Measurements from ENCODE around the gene MTUS2. TPM values are rescaled to one million over a fixed set of nuclear protein-coding genes. Genes with fewer than 3 reads are reported as not detected.

MTUS2 gene
- total and polyA plus RNA-seq, 2 experiments from 2014 or later: 0.27 to 0.38 TPM

DNA sequence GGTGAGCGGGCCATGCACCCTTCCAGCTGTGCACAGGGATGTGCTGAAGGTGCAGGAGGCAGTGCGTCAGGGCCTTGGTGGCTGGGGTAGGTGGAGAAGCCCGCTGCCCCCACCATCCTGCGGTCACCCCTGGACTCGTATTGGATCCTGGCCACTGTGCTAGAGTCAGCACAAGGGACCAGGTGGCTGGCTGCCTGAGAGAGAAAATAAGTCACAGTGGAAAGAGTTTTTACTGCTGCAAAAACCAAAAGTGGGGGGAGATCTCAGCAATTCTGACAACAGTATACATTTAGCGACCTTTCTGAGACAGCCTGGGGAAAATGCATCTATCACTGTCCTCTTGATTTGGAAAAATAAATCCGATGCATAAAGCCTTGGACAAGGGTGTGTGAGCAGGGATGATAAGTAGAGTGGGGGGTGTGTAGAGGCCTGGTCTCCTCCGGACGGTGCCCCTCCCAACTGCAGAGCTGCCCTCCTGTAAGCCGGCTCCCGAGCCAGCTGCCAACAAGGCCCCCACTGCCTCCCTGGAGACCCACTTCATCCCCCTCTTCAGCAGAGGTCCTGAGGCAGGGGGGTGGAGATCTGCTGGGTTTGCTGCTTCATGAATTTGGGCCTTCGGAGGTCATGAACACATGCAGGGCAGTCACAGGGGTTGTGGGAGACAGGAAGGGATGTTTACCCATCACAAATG lies 691.1 kb downstream of the MTUS2 start (continued):
- TF ChIP-seq ZNF462 (CRISPR knock-in tag; IDR thresholded peaks at IDR 0.05): no peak

DNA sequence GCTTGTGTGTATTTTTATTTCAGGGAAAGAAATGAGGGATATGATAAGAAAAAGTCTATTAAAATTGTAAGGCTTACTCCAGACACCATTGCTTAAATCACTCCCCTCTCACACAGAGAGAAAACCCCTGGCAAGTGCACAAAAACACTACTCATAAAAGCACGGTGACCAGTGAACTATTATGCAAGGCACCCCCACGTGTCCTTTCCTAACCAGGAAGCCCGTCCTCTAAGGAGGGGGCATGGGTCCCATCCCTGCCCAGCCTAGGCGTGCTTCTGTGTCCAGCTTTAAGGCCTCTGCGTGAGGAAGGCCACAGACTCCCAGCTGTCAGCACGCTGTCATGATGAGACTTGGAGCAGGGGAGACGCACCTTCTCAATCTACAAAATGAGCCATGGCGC lies 691.8 kb downstream of the MTUS2 start:
- Mint-ChIP-seq H3K27me3 (ENCODE audit: insufficient read depth, low read depth, poor library complexity) (peaks cover 39% of the 10 kb centered on the region), H3K36me3 (ENCODE audit: low read depth) (peaks cover 60% of the 10 kb centered on the region)
- TF ChIP-seq, protein P1, sequence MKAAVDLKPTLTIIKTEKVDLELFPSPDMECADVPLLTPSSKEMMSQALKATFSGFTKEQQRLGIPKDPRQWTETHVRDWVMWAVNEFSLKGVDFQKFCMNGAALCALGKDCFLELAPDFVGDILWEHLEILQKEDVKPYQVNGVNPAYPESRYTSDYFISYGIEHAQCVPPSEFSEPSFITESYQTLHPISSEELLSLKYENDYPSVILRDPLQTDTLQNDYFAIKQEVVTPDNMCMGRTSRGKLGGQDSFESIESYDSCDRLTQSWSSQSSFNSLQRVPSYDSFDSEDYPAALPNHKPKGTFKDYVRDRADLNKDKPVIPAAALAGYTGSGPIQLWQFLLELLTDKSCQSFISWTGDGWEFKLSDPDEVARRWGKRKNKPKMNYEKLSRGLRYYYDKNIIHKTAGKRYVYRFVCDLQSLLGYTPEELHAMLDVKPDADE (IDR thresholded peaks at IDR 0.05): no peak
- no peak for TF ChIP-seq EZH2phosphoT487 (IDR thresholded peaks at IDR 0.05; ENCODE audit: unreplicated experiment)
- no peak for TF ChIP-seq ZNF462 (CRISPR knock-in tag; IDR thresholded peaks at IDR 0.05)
- no peak for TF ChIP-seq ZNF331 (CRISPR knock-in tag; IDR thresholded peaks at IDR 0.05; ENCODE audit: low read depth)
- TF ChIP-seq EZH2 (IDR thresholded peaks at IDR 0.05; ENCODE audit: low read depth, unreplicated experiment): no peak

More for the DNA sequence above, 691.8 kb downstream of the MTUS2 start:
- Histone ChIP-seq H3K36me3 (ENCODE audit: insufficient read depth) (peaks cover 8% of the 10 kb centered on the region; the same call in 1 of the 2 replicates), H2AFZ (no peak overlapping the region), H3K4me2 (no peak overlapping the region), H3K9me2 (ENCODE audit: insufficient read depth) (no peaks in the 10 kb centered on the region), H4K20me1 (replicated peaks; ENCODE audit: insufficient read depth) (peaks cover 18% of the 10 kb centered on the region; the same call in 1 of the 2 replicates), H3K79me2 (replicated peaks; ENCODE audit: insufficient read depth) (no peaks in the 10 kb centered on the region), H3K4me3 (no peak overlapping the region), H3K4me1 (ENCODE audit: insufficient read depth) (no peaks in the 10 kb centered on the region), H3K27ac (ENCODE audit: low read depth) (no peak overlapping the region), H3K27me3 (ENCODE audit: insufficient read depth) (no peaks in the 10 kb centered on the region), H3F3A (replicated peaks; ENCODE audit: low read depth) (no peaks in the 10 kb centered on the region; the same call in 1 of the 2 replicates)
- Mint-ChIP-seq H3K9me3 (no peaks in the 10 kb centered on the region), H3K4me1 (no peaks in the 10 kb centered on the region), H3K4me3 (no peak overlapping the region), H3K27ac (no peak overlapping the region)
- DNase-seq (ENCODE audit: low spot score) (no peak), ATAC-seq (no peak)
